Measurements from ENCODE around the gene STYXL2. TPM values are rescaled to one million over a fixed set of nuclear protein-coding genes. Genes with fewer than 3 reads are reported as not detected.

The STYXL2 gene
- total RNA-seq, 1 donor from 2014 or later = 3.1 TPM

DNA sequence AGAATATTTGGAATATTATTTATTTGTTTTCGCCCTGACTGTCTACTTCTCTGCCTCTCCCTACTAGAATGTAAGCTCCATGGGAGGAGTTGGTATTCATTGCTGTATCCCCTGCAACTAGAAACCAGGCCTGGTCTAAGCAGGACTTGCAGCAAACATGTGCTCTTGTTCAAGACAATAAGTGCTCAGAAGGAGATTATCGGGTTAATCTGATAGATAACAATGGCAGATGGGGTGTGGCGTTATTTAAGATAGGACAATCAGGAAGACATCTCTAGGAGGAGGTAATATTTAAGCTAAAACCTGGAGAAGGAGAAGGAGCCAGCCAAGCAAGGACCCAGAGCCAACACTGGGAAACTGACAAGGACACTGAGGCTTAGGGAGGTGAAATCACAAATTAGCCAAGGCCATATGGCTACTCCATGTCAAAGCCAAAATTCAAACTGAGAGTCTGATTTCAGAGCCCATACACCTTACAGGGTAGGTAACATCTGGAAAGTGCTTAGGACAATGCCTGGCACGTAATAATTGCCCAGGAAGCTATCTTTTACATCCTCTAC lies 41.5 kb downstream of the STYXL2 start:
- no peak for DNase-seq (ENCODE audit: low spot score)

DNA sequence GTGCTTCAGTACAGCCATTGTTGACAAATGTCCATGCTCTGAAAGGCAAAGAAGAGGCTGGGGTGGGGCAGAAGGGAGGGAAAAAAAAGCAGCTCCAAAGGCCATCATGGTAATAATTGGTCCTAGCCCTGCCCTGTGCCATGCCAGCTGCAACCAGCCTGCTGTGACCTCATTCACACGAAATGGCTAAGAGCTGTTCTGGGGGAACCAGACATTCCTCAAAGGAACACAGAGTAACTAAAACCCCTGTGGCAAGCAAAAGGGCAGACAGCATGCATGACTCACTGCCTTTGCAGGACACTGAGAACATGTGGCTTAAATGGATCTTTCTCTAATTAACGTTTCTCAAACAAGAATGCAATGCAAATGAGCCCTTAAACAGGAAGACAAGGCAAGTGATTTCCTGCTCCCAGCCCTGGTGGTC lies 42.3 kb downstream of the STYXL2 start:
- no peak for DNase-seq (ENCODE audit: low spot score)

GRCh38 chr1:167136806-167137205 lies 42.9 kb downstream of the STYXL2 start:
- no peak for DNase-seq (ENCODE audit: low spot score)

DNA sequence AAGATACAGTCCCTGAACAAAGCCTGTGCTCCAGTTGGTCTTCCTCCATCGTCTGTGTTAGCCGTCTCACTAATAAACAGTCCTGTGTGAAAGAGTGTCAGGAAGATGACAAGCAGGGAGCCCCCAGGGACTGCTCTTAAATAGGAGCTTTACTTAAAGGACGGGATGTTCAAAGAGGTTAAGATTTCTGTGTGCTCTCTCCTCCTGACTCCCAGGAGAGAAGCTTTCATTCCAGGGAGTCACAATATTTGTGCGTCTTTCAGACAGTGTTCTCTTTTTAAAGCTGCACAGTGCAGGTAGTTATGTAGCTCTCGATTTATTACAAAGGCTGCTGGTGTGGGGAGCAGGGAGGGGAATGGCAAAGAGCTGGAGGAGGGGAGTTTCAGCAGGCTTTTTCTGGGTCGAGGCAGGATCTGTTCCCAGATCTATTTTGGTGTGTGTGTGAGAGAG lies 43.5 kb downstream of the STYXL2 start:
- no peak for DNase-seq (ENCODE audit: low spot score)

DNA sequence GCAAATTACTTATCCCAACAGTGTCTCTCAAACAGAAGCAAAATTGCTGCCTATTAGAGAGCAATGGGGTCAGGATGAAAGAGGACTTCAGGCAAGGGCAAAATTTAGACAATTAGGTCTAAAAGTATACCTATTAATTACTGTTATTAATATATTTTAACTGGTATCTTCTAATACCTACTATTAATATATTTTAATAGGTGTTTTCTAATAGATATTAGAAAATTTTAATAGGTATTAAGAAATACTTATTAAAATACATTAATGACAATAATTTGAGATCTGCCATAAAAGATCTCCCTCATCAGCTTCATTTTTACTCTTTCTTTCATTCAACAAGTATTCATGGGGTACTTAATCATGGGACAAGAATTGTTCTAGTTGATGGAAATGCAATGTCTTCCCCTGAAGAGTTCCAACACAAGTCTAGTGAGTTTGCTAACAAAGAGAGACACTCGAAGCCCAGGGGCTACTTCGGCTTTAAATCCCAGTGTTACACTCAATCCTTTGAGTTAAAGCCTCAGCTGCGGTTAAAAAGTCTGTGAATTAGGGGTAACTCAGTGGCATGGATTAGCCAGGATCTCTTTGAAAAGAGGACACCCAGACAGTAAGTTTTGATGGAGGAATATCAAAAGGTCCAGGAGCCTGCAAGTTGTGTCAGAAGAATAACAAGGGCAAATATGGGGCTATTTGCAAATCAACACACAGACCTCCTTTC lies 44.1 kb downstream of the STYXL2 start:
- no peak for DNase-seq (ENCODE audit: low spot score)

DNA sequence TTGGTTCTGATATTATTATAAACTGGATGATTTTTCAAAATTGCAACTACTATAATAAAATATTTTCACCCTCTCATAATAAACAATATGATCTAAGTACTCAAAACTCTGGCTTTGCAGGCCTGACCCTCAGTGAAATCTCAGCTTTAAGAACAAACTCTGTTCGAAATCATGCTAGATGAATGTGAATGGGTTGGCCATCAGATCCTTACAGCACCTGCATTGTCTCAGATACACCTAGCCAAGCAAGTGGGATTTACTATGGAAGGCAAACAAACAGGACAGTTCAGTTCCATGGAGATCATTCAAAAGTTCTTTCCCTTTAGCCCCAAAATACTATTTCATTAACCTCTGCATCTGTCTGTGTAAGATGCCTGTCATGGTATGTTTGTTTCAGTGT lies 44.8 kb downstream of the STYXL2 start:
- DNase-seq (ENCODE audit: low spot score) = no peak

DNA sequence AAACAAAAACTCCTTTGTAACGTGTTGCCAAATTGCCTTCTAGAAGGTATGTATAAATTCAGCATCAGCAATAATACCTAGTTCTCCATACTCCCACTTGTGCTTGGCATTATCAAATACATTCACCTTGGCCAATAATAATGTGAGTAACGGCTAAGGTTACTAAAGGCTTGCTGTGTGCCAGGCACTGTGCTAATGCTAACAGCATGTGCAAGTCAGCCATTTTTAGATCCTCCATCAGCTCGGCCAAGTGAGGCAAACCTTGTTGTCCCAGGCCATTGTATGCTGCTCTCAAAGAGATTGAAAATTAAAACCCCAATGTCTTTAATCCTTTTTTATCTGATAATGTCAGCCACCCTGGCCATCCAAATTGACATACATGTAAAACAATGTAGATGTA lies 48.1 kb downstream of the STYXL2 start:
- DNase-seq (ENCODE audit: low spot score) = no peak

Other genes with a start within 250 kb of the STYXL2 start
- 9.6 TPM for gene TADA1, start 217.8 kb upstream of the STYXL2 start, total RNA-seq
- 2.0 TPM for gene ILDR2, start 118.5 kb upstream of the STYXL2 start, total RNA-seq
- gene MAEL, start 104.8 kb upstream of the STYXL2 start, total RNA-seq = not detected
- gene GPA33, start 3.7 kb upstream of the STYXL2 start, total RNA-seq = 1.4 TPM
- 12.5 TPM for gene POU2F1, start 126.8 kb downstream of the STYXL2 start, total RNA-seq

Data from mucosa of gallbladder (tissue), 1 donor.